Raji (cell line): ENCODE measurements around the gene KRTAP10-10.

Experiments
- POLR2A ChIP-seq: IDR thresholded peaks from 2 replicates; pipeline ENCODE4 v1.6.1; 2011; ENCODE audit warnings: low read depth, low read length, control low read depth; ENCODE audit not compliant: insufficient read depth

The KRTAP10-10 gene

GRCh38 chr21:44601596-44602462 is 35.3 kb upstream of the KRTAP10-10 start:
- no peak for TF ChIP-seq POLR2A

DNA sequence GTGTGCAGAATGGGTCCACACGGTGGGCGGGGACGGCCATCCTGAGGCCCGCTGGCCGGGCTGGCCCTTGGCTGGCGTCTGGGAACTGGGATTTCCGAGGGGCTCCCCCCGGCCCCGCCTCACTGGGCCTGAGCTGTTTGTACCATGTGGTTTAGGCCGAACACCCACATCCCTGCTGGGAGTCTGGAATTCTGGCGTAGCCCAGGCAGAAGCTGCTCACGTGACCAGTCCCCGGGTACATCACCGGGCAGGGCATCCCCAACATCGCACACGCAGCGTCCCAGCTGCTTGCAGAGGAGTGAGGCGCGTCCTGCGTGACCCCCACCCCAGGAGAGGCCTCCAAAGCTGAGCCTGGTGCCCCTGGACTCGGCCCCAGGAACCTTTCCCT is 34.7 kb upstream of the KRTAP10-10 start:
- no peak for TF ChIP-seq POLR2A

DNA sequence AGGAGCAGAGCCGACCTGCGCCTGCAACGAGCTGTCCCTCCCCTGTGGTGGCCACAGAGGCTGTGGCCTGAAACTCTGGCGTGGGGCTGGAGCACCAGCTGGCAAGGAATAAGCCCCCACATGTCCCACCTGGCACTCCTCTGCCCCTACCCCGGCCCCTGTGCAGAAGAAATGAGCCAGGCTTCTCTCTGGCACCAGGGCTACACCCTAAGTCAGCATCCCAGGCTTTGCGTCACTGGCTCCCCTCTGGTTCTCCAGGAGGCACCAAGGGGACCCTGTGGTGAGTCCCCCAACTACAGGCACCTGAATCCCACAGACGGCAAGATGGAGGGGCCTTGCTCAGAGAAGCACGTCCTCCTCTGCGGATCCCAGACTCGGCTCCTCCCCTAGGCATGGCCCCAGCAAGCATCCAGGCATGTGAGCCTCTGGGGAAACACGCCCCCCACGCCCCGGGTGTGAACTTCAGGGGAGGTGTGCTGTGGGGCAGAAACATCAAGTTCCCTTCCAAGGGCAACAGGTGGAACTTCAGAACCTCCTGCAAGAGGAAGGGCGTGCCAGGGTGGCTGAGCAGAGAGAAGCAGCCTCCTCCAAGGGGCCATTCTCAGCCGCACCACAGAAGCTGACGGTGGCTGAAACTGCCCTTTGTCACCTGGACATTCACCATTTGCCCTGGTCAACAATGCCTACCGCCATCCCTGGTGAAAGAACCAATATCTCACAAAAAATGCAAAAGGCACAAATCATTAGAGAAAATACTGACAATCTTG is 33.9 kb upstream of the KRTAP10-10 start:
- TF ChIP-seq POLR2A = no peak

DNA sequence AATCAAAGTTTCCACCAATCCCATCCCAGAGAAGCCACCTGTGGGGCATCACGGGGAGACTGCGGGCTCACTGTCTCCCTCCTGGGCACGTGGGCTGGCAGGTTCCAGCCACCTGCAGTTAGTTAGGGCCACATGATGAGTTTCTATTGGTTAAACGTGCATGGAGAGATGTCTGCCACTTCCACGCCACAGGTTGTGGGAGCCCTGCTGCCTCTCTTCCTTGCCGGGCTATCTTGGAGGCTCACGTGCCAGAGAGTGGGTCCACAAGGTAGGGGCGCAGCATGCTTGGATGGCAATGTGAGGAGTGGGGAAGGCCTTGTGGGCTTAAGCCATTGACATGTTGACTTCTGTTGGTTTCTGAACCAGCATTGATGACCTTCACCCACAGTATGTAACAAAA is 33.2 kb upstream of the KRTAP10-10 start:
- TF ChIP-seq POLR2A = no peak

DNA sequence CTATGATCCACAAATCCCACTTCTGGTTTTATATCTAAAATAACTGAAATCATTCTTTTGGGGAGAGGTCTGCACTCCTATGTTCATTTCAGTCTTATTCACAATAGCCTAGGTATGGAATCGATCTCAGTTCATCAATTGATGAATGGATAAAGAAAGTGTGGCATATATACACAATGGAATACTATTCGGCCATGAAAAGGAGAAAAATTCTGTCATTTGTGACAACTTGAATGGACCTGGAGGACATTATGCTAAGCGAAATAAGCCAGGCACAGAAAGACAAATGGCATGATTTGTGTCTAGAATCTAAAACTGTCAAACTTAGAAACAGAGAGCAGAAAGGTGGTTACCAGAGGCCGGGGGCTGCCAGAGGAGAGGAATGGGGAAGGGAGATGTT is 30.7 kb upstream of the KRTAP10-10 start:
- TF ChIP-seq POLR2A = no peak

GRCh38 chr21:44609193-44609592 is 28.0 kb upstream of the KRTAP10-10 start:
- TF ChIP-seq POLR2A = no peak

- TF ChIP-seq POLR2A = no peak
Measured at GRCh38 chr21:44611551-44611950, 25.6 kb upstream of the KRTAP10-10 start.

GRCh38 chr21:44612029-44612486 is 25.1 kb upstream of the KRTAP10-10 start, which contains the start of gene KRTAP10-8:
TSS of gene KRTAP10-8 (plus strand) at chr21:44612079. CDS start at chr21:44612101, 22 bp downstream.
- TF ChIP-seq POLR2A = no peak

- no peak for TF ChIP-seq POLR2A
Measured at GRCh38 chr21:44612669-44613229, 24.4 kb upstream of the KRTAP10-10 start.

- no peak for TF ChIP-seq POLR2A
Measured at GRCh38 chr21:44613386-44614155, 23.6 kb upstream of the KRTAP10-10 start.

DNA sequence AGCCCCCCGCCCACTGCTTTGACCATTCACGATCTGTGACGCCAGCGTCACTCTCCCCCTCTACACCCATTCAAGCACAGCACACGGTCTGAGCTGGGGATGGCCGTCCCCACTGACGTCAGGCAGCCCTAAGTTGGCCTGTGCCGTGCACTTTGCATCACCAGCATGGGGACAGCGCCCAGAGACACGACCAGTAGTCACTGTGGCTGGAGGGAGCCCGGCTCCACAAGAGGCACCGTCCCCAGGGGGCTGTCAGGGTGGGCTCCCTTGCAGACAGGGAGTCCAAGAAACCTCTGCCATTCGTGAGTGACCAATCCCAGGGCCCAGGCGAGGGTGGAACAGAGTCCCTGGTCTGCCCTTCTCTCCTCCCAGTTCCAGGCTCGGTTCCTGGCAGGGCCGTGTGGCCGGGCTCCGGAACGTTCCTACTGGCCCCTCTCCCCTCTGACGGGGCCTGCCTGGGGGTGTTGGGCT is 23.0 kb upstream of the KRTAP10-10 start:
- TF ChIP-seq POLR2A = no peak

DNA sequence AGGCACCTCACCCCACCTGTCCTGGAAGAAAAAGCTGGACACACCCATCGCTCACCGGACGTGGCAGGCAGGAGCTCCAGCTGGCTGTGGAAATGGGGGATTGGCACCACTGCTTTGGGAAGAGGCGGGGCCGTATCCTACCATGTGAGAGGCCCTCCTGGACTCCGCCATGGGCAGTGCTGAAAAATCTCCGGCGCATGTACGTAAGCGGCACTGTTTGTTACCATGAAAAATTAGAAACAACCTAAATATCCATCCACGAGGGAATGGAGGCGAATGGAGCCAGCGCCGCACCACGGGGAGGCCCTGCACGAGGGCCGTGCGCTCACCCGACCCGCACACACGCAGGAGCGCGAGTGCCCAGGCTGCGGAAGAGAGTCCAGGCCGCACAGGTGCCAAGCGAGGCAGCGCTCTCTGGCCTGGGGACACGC is 22.2 kb upstream of the KRTAP10-10 start:
- no peak for TF ChIP-seq POLR2A

DNA sequence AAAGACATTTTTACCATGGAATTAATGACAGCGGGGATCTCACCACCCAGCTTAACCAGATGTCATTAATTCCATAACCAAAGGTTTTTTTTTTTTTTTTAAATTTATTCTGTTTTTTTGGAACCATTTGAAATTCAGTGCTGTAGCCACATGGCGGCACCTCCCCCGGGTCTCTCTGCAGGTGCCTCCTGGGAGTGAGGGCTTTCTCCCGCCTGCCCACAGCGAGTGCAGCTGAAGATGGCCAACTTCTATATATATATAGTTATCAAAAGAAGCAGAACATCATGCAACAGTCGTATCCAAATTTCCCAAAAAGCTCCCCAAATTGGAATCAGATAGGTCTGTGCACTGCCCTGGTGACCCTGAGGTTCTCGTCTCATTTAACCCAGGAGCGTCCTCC is 21.7 kb upstream of the KRTAP10-10 start:
- TF ChIP-seq POLR2A = no peak

- TF ChIP-seq POLR2A = no peak
Measured at GRCh38 chr21:44615911-44616590, 21.1 kb upstream of the KRTAP10-10 start.

- TF ChIP-seq POLR2A = no peak
Measured at GRCh38 chr21:44616591-44616926, 20.6 kb upstream of the KRTAP10-10 start.

DNA sequence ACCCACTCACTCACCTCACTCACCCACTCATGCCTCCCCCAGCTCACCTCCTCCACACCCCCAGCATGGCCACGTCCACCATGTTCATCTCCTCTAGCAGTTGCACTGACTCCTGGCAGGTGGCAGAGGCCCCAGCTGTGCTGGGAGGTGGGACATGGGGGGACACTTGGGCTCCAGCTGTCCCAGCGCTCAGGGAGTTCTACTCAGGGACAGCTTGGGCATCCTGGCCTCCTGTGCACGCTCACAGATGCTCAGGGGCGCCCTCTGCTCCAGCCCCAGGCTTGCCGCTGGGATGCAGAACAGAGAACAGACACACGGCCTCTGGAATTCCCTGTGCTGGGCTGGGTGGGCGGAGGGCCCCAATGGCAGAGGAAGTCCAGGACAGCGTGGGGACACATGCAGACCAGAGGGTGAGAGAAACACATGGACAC is 20.1 kb upstream of the KRTAP10-10 start:
- no peak for TF ChIP-seq POLR2A
